Fibroblast of lung (primary cell): ENCODE data around the gene LRP1. TPM values are rescaled to one million over a fixed set of nuclear protein-coding genes. Genes with fewer than 3 reads are reported as not detected.

ENCODE experiments used
- DNase-seq, 2 donors: peaks; one replicate each; pipeline versions ENCODE4 v3.0.0 to v3.0.0-alpha.2; 2010; ENCODE audit warnings: low read depth in 2 of 2
- H2AFZ ChIP-seq: 2 replicates; pipeline ENCODE4 v1.5.1; 2012; ENCODE audit warnings: low read length, control low read depth, inconsistent platforms
- H3K27ac ChIP-seq: 2 replicates; pipeline ENCODE4 v1.5.1; 2011; ENCODE audit warnings: low read length, control low read depth; ENCODE audit not compliant: insufficient read depth
- H3K27me3 ChIP-seq: 2 replicates; pipeline ENCODE4 v1.5.1; 2011; ENCODE audit warnings: mild to moderate bottlenecking, low read length; ENCODE audit not compliant: control insufficient read depth, insufficient read depth
- H3K36me3 ChIP-seq: 2 replicates; pipeline ENCODE4 v1.5.1; 2011; ENCODE audit warnings: low read length; ENCODE audit not compliant: control insufficient read depth, insufficient read depth
- H3K4me1 ChIP-seq: 2 replicates; pipeline ENCODE4 v1.5.1; 2011; ENCODE audit warnings: low read length; ENCODE audit not compliant: control insufficient read depth, insufficient read depth; ENCODE audit errors: extremely low read depth
- H3K4me2 ChIP-seq: 2 replicates; pipeline ENCODE4 v1.5.1; 2011; ENCODE audit warnings: low read length, control low read depth; ENCODE audit not compliant: insufficient read depth; ENCODE audit errors: extremely low read depth
- H3K4me3 ChIP-seq, 4 experiments: fragments of 200-600 bp in 1 of 4; sonication (generic) in 1 of 4; replicated peaks in 1 of 4; 2 replicates each; pipeline ENCODE4 v1.5.1; 2011 to 2016; ENCODE audit warnings: low read length in 4 of 4, low read depth in 3 of 4, mild to moderate bottlenecking in 3 of 4, control low read depth in 2 of 4, inconsistent platforms in 1 of 4, mixed read lengths in 1 of 4; ENCODE audit not compliant: insufficient read depth in 1 of 4; ENCODE audit errors: control extremely low read depth in 1 of 4
- H3K79me2 ChIP-seq: 2 replicates; pipeline ENCODE4 v1.5.1; 2012; ENCODE audit warnings: mild to moderate bottlenecking, low read length, inconsistent platforms; ENCODE audit not compliant: control insufficient read depth, insufficient read depth
- H3K9ac ChIP-seq: 2 replicates; pipeline ENCODE4 v1.5.1; 2011; ENCODE audit warnings: mild to moderate bottlenecking, low read length, control low read depth; ENCODE audit not compliant: insufficient read depth
- H3K9me3 ChIP-seq: 2 replicates; pipeline ENCODE4 v1.5.1; 2012; ENCODE audit warnings: low read depth, low read length; ENCODE audit not compliant: control insufficient read depth, insufficient read depth
- H4K20me1 ChIP-seq: 2 replicates; pipeline ENCODE4 v1.5.1; 2011; ENCODE audit warnings: low read length; ENCODE audit not compliant: control insufficient read depth, insufficient read depth; ENCODE audit errors: extremely low read depth
- CTCF ChIP-seq, 2 donors: IDR thresholded peaks in 1 of 2; conservative IDR thresholded peaks in 1 of 2; 1 replicate in 1 of 2; 2 replicates in 1 of 2; pipeline ENCODE4 v1.5.1; 2011 to 2012; ENCODE audit warnings: low read length in 2 of 2, control low read depth in 1 of 2, inconsistent platforms in 1 of 2, low read depth in 1 of 2, mild to moderate bottlenecking in 1 of 2
- EZH2 ChIP-seq: IDR thresholded peaks from 2 replicates; pipeline ENCODE4 v1.5.1; 2012; ENCODE audit warnings: low read length, control low read depth, mild to moderate bottlenecking; ENCODE audit errors: missing control alignments
- polyA plus RNA-seq, 2 donors: library from polyadenylated mRNA; depleted of rRNA in 1 of 2; stranded (reverse) in 1 of 2; unstranded in 1 of 2; fragments of >200 nt; gene quantifications; 2 replicates each; pipeline ENCODE4 v1.2.1, GENCODE V29; 2011 to 2012; ENCODE audit warnings: missing spikeins in 1 of 2
- total RNA-seq: library from RNA; depleted of rRNA; stranded (reverse); fragments of >200 nt; gene quantifications from 2 replicates; pipeline ENCODE4 v1.2.1, GENCODE V29; 2014

The LRP1 gene
- total and polyA plus RNA-seq, 2 donors (not counting 1 experiment from before 2014, with no cell fraction given) = 92.2 to 464 TPM

- Histone ChIP-seq H4K20me1 (no peaks in the 10 kb centered on the region), H3K9me3 (no peaks in the 10 kb centered on the region), H3K36me3 (peaks cover 33% of the 10 kb centered on the region), H3K27ac (no peak overlapping the region), H3K9ac (no peak overlapping the region), H3K27me3 (no peaks in the 10 kb centered on the region), H2AFZ (no peak overlapping the region), H3K4me2 (no peak overlapping the region), H3K4me3 (no peak overlapping the region), H3K4me1 (peaks cover 7% of the 10 kb centered on the region), H3K79me2 (peaks cover 3% of the 10 kb centered on the region)
- TF ChIP-seq EZH2 (no peak), CTCF (conservative IDR thresholded peaks at IDR 0.05 in 1 of 2, IDR thresholded peaks at IDR 0.05 in 1 of 2; ENCODE audit: low read depth in 1 of 2, low read length in 2 of 2) (no peak)
- DNase-seq = no peak
Observed at GRCh38 chr12:57099047-57099714, 29.1 kb upstream of the LRP1 start.

- Histone ChIP-seq H3K36me3 (peaks cover 34% of the 10 kb centered on the region), H3K79me2 (no peaks in the 10 kb centered on the region), H2AFZ (no peak overlapping the region), H3K4me1 (peaks cover 2% of the 10 kb centered on the region), H3K27ac (no peak overlapping the region), H3K4me3 (no peak overlapping the region), H4K20me1 (no peaks in the 10 kb centered on the region), H3K4me2 (no peak overlapping the region), H3K9me3 (no peaks in the 10 kb centered on the region), H3K27me3 (no peaks in the 10 kb centered on the region), H3K9ac (no peak overlapping the region)
- no peak for DNase-seq
- TF ChIP-seq EZH2 = no peak
- TF ChIP-seq CTCF (conservative IDR thresholded peaks at IDR 0.05 in 1 of 2, IDR thresholded peaks at IDR 0.05 in 1 of 2; ENCODE audit: low read depth in 1 of 2, low read length in 2 of 2) = no peak
Observed at GRCh38 chr12:57099766-57100165, 28.5 kb upstream of the LRP1 start.

- Histone ChIP-seq H3K79me2 (no peaks in the 10 kb centered on the region), H3K27me3 (no peaks in the 10 kb centered on the region), H3K4me1 (no peaks in the 10 kb centered on the region), H3K9ac (no peak overlapping the region), H3K36me3 (peaks cover 31% of the 10 kb centered on the region), H3K9me3 (no peaks in the 10 kb centered on the region), H3K4me2 (no peak overlapping the region), H2AFZ (no peak overlapping the region), H3K4me3 (no peak overlapping the region), H3K27ac (peak overlapping the region; percentile 9), H4K20me1 (no peaks in the 10 kb centered on the region)
- TF ChIP-seq CTCF (conservative IDR thresholded peaks at IDR 0.05 in 1 of 2, IDR thresholded peaks at IDR 0.05 in 1 of 2; ENCODE audit: low read depth in 1 of 2, low read length in 2 of 2) (no peak), EZH2 (no peak)
- no peak for DNase-seq
Observed at GRCh38 chr12:57101892-57102695, 26.2 kb upstream of the LRP1 start.
